DMS114 treated with DMSO at 0.1 percent for 48 hours (cell line): ENCODE data around the gene LCE1B.

Source experiments
- DNase-seq: peaks from one replicate; lab custom pipeline; 2025; ENCODE audit not compliant: unreplicated experiment; lab: John Stamatoyannopoulos, UW

LCE1B gene

GRCh38 chr1:152860129-152860528 lies 48.4 kb downstream of the LCE1B start:
- DNase-seq: no peak

GRCh38 chr1:152861374-152861773 lies 49.6 kb downstream of the LCE1B start:
- no peak for DNase-seq
